HepG2 (cell line): Measurements from ENCODE around the gene ATP6V1D. TPM values are rescaled to one million over a fixed set of nuclear protein-coding genes. Genes with fewer than 3 reads are reported as not detected.

Experiments used
- ATAC-seq: fragments of 200-7000 bp; cut with Tn5 transposase; 3 replicates; pipeline ENCODE4 v1.9.1; 2020; ENCODE audit warnings: mild to moderate bottlenecking, moderate library complexity
- Bru-seq: library from RNA; stranded (reverse); fragments of 400-500 nt; gene quantifications from one replicate; lab custom pipeline; 2021; lab: Mats Ljungman, UMichigan
- BruChase-seq, 2 experiments: library from RNA; stranded (reverse); fragments of 400-500 nt; gene quantifications; one replicate each; lab custom pipeline; 2021; lab: Mats Ljungman, UMichigan
- BruUV-seq: library from RNA; stranded (reverse); fragments of 400-500 nt; replicated peaks from 2 replicates; lab custom pipeline; 2021; lab: Mats Ljungman, UMichigan
- CTCF ChIA-PET: fragments of 300-600 bp; formaldehyde crosslinking; extraction: SDS; loops from one replicate; lab custom pipeline; 2021; ENCODE audit warnings: low total read pairs, inconsistent platforms, low intra/inter-chr PET ratio; lab: Yijun Ruan, JAX
- POLR2A ChIA-PET: fragments of 350-600 bp; sonication (Branson Sonifier 250); formaldehyde crosslinking; loops from one replicate; lab custom pipeline; 2020; ENCODE audit warnings: antibody characterized with exemption, inconsistent platforms; lab: Yijun Ruan, JAX
- DNase-seq: peaks from one replicate; pipeline ENCODE4 v3.0.0-alpha.2; 2015; ENCODE audit warnings: low spot score
- FAIRE-seq: peaks from 3 replicates; lab custom pipeline; 2011; peaks lifted over from hg19 to GRCh38; lab: Jason Lieb, UNC
- H2AFZ ChIP-seq: one replicate; pipeline ENCODE4 v1.6.1; 2011; ENCODE audit warnings: low read length, inconsistent platforms
- H3K27ac ChIP-seq: fragments of 300-600 bp; 3 replicates; pipeline ENCODE4 v1.8.0; 2011; ENCODE audit warnings: mixed run types, mild to moderate bottlenecking, mixed read lengths, low read length, inconsistent platforms; ENCODE audit not compliant: insufficient read depth; ENCODE audit errors: extremely low read length
- H3K27me3 ChIP-seq, 2 experiments: fragments of 200-600 bp in 1 of 2; 2 replicates in 1 of 2; 3 replicates in 1 of 2; pipeline versions ENCODE4 v1.6.0 to v1.8.0; 2011; ENCODE audit warnings: low read length in 2 of 2, mild to moderate bottlenecking in 2 of 2, moderate library complexity in 2 of 2, inconsistent platforms in 1 of 2; ENCODE audit not compliant: insufficient read depth in 2 of 2, control insufficient read depth in 1 of 2
- H3K36me3 ChIP-seq, 2 experiments: fragments of 200-600 bp in 1 of 2; replicated peaks in 1 of 2; 2 replicates in 1 of 2; 3 replicates in 1 of 2; pipeline versions ENCODE4 v1.5.1 to v1.8.0; 2011; ENCODE audit warnings: low read length in 2 of 2, inconsistent platforms in 1 of 2; ENCODE audit not compliant: insufficient read depth in 2 of 2, control insufficient read depth in 1 of 2
- H3K4me1 ChIP-seq: 2 replicates; pipeline ENCODE4 v1.5.1; 2012; ENCODE audit warnings: low read length, inconsistent platforms; ENCODE audit not compliant: insufficient read depth
- H3K4me2 ChIP-seq: 2 replicates; pipeline ENCODE4 v1.6.0; 2011; ENCODE audit warnings: low read depth, low read length, inconsistent platforms
- H3K4me3 ChIP-seq, 3 experiments: fragments of 200-600 bp in 1 of 3; sonication (generic), shearing (Covaris generic) in 1 of 3; replicated peaks in 1 of 3; 2 replicates each; pipeline ENCODE4 v1.5.1; 2011 to 2016; ENCODE audit warnings: low read length in 3 of 3, inconsistent platforms in 2 of 3, low read depth in 2 of 3, mild to moderate bottlenecking in 2 of 3, control low read depth in 1 of 3, mixed read lengths in 1 of 3; ENCODE audit not compliant: insufficient read depth in 1 of 3
- H3K79me2 ChIP-seq: one replicate; pipeline ENCODE4 v1.6.1; 2011; ENCODE audit warnings: low read length, inconsistent platforms; ENCODE audit not compliant: insufficient read depth
- H3K9ac ChIP-seq: 2 replicates; pipeline ENCODE4 v1.6.0; 2011; ENCODE audit warnings: mild to moderate bottlenecking, low read depth, low read length, inconsistent platforms; ENCODE audit not compliant: insufficient read depth
- H3K9me3 ChIP-seq: 2 replicates; pipeline ENCODE4 v1.5.1; 2012; ENCODE audit warnings: mild to moderate bottlenecking, low read length
- H4K20me1 ChIP-seq: 2 replicates; pipeline ENCODE4 v1.6.0; 2011; ENCODE audit warnings: inconsistent platforms, mild to moderate bottlenecking, low read length, moderate library complexity; ENCODE audit not compliant: insufficient read depth
- ATF2 ChIP-seq: sonication (generic); formaldehyde crosslinking; IDR thresholded peaks from 2 replicates; pipeline ENCODE4 v1.4.0; 2020; ENCODE audit warnings: missing genetic modification reagents
- HBP1 ChIP-seq: IDR thresholded peaks from 2 replicates; pipeline ENCODE4 v1.6.1; 2016; ENCODE audit warnings: low read depth, control low read depth
- HNRNPLL ChIP-seq: fragments of 200-400 bp; formaldehyde crosslinking; IDR thresholded peaks from 2 replicates; pipeline ENCODE4 v1.6.1; 2017; ENCODE audit warnings: mild to moderate bottlenecking, low read depth, low read length; ENCODE audit not compliant: poor library complexity, severe bottlenecking
- POLR2A ChIP-seq, 2 experiments: IDR thresholded peaks; 2 replicates each; pipeline ENCODE4 v1.6.1; 2011; ENCODE audit warnings: low read depth in 2 of 2, low read length in 2 of 2, mild to moderate bottlenecking in 1 of 2, moderate library complexity in 1 of 2; ENCODE audit not compliant: insufficient read depth in 1 of 2
- RELA ChIP-seq: sonication (generic); formaldehyde crosslinking; IDR thresholded peaks from 2 replicates; pipeline ENCODE4 v1.4.0; 2020; ENCODE audit warnings: missing genetic modification reagents
- SMC3 ChIP-seq: IDR thresholded peaks from 2 replicates; pipeline ENCODE4 v1.6.1; 2011; ENCODE audit warnings: low read length, improper control_type of control experiment
- SRSF4 ChIP-seq: fragments of 200-400 bp; formaldehyde crosslinking; IDR thresholded peaks from one replicate; pipeline ENCODE4 v1.6.1; 2018; ENCODE audit warnings: mild to moderate bottlenecking, low read depth, low read length, moderate library complexity; ENCODE audit not compliant: poor library complexity, severe bottlenecking
- YEATS2 ChIP-seq: sonication (generic); formaldehyde crosslinking; IDR thresholded peaks from 2 replicates; pipeline ENCODE4 v1.4.0; 2020; ENCODE audit warnings: missing genetic modification reagents, borderline replicate concordance
- ZNF143 ChIP-seq: sonication (generic); formaldehyde crosslinking; IDR thresholded peaks from 2 replicates; pipeline ENCODE4 v1.4.0; 2020; ENCODE audit warnings: missing genetic modification reagents
- ZNF292 ChIP-seq: sonication (generic); formaldehyde crosslinking; IDR thresholded peaks from 2 replicates; pipeline ENCODE4 v1.8.1; 2022; ENCODE audit warnings: mild to moderate bottlenecking, low read depth, missing genetic modification reagents, borderline replicate concordance
- ZNF33B ChIP-seq: sonication (generic); formaldehyde crosslinking; IDR thresholded peaks from 2 replicates; pipeline ENCODE4 v1.5.1; 2020; ENCODE audit warnings: mild to moderate bottlenecking, missing genetic modification reagents
- ZNF788 ChIP-seq: sonication (generic); formaldehyde crosslinking; IDR thresholded peaks from 2 replicates; pipeline ENCODE4 v1.5.0; 2020; ENCODE audit warnings: mild to moderate bottlenecking, missing genetic modification reagents, borderline replicate concordance
- WGBS: methylation state at CpG from one replicate; pipeline ENCODE4 v1.1.6; 2017; ENCODE audit warnings: low lambda C conversion rate; 5-methylcytosine and 5-hydroxymethylcytosine counted together
- in situ Hi-C: cut with HindIII; loops from 2 replicates; pipeline ENCODE4 v1.10.0; 2017; ENCODE audit warnings: low pct_unique_long_range_greater_than_20kb; ENCODE audit not compliant: extremely low pct_ligation_motif_present
- intact Hi-C: fragments of 100-400 bp; cut with micrococcal nuclease; formaldehyde crosslinking; loops from one replicate; pipeline ENCODE4 v1.10.0; 2022; ENCODE audit not compliant: unreplicated experiment
- long read RNA-seq, 2 experiments: library from RNA in 1 of 2; library from polyadenylated mRNA in 1 of 2; stranded (forward) in 1 of 2; unstranded in 1 of 2; transcript quantifications; one replicate each; pipeline ENCODE4 v2.0.0, GENCODE V29; 2019 to 2022
- polyA minus RNA-seq, 3 experiments: library from RNA; depleted of rRNA, polyadenylated mRNA; stranded (reverse); fragments of >200 nt; gene quantifications; 2 replicates each; pipeline ENCODE4 v1.2.3, GENCODE V29; 2011; ENCODE audit warnings: low replicate concordance in 1 of 3
- polyA plus RNA-seq, 8 experiments: library from polyadenylated mRNA; depleted of rRNA in 3 of 8; stranded (reverse) in 7 of 8; unstranded in 1 of 8; fragments of >200 nt; fragmentation: Illumina TruSeq in 4 of 8; extraction: Trizol in 4 of 8; gene quantifications; 2 replicates each; pipeline versions ENCODE4 v1.2.1 to v1.2.3, GENCODE V29; 2011 to 2016; ENCODE audit warnings: low read depth in 4 of 8, missing spikeins in 1 of 8, mixed read lengths in 1 of 8; ENCODE audit not compliant: insufficient read depth in 1 of 8
- total RNA-seq, 5 experiments: library from RNA; depleted of rRNA; stranded (reverse); fragments of >200 nt; fragmentation: Illumina TruSeq; extraction: Trizol; gene quantifications; 2 replicates each; pipeline ENCODE4 v1.2.3, GENCODE V29; 2016; ENCODE audit warnings: low read depth in 1 of 5

Gene ATP6V1D
- total RNA-seq (2016; rRNA removed; fragmentation: Illumina TruSeq; extraction: Trizol) (53.9 and 70.9 TPM in 2 replicates), polyA plus RNA-seq (2011; rRNA removed) (13.8 and 16.8 TPM in 2 replicates), polyA minus RNA-seq (2011; rRNA and poly(A)+ RNA removed; ENCODE audit: low replicate concordance) (12.2 and 45.3 TPM in 2 replicates), Bru-seq, nascent RNA (percentile 60 among the genes with signal in this experiment), BruChase-seq, experiment 1, labeled RNA remaining after a 6-hour chase (percentile 70 among the genes with signal in this experiment), BruChase-seq, experiment 2, labeled RNA remaining after a 2-hour chase (percentile 60 among the genes with signal in this experiment)
- 14.1 and 14.4 TPM in 2 replicates for total RNA-seq (2016; cell fraction: cytosol; rRNA removed; fragmentation: Illumina TruSeq; extraction: Trizol; ENCODE audit: low read depth)
- total RNA-seq (2016; cell fraction: insoluble cytoplasmic fraction; rRNA removed; fragmentation: Illumina TruSeq; extraction: Trizol): 56.3 and 81.7 TPM in 2 replicates
- total RNA-seq (2016; cell fraction: membrane; rRNA removed; fragmentation: Illumina TruSeq; extraction: Trizol): 24.1 and 24.3 TPM in 2 replicates
- total RNA-seq (2016; cell fraction: nucleus; rRNA removed; fragmentation: Illumina TruSeq; extraction: Trizol): 38.4 and 39.1 TPM in 2 replicates
- polyA plus RNA-seq (2011; cell fraction: cytosol; rRNA removed): 8.5 and 12.6 TPM in 2 replicates
- 2.8 and 5.5 TPM in 2 replicates for polyA plus RNA-seq (2011; cell fraction: nucleus; rRNA removed)
- 11.4 and 15.8 TPM in 2 replicates for polyA plus RNA-seq (2012)
- 8.2 and 12.5 TPM in 2 replicates for polyA plus RNA-seq (2016; cell fraction: cytosol; fragmentation: Illumina TruSeq; extraction: Trizol; ENCODE audit: low read depth)
- 59.2 and 77.2 TPM in 2 replicates for polyA plus RNA-seq (2016; cell fraction: insoluble cytoplasmic fraction; fragmentation: Illumina TruSeq; extraction: Trizol; ENCODE audit: low read depth)
- 14.9 and 19.0 TPM in 2 replicates for polyA plus RNA-seq (2016; cell fraction: membrane; fragmentation: Illumina TruSeq; extraction: Trizol; ENCODE audit: low read depth)
- 26.0 and 30.8 TPM in 2 replicates for polyA plus RNA-seq (2016; cell fraction: nucleus; fragmentation: Illumina TruSeq; extraction: Trizol; ENCODE audit: insufficient read depth, low read depth)
- 14.9 and 15.7 TPM in 2 replicates for polyA minus RNA-seq (2011; cell fraction: cytosol; rRNA and poly(A)+ RNA removed)
- 31.9 and 39.3 TPM in 2 replicates for polyA minus RNA-seq (2011; cell fraction: nucleus; rRNA and poly(A)+ RNA removed)
- long read RNA-seq, experiment 1, transcript ATP6V1D-201 (9 exons, 1,845 nt): major isoform, 25 of 30 reads
- long read RNA-seq, experiment 1, partial matches to known transcripts: 4 of 30 reads
- long read RNA-seq, experiment 1, other reads (novel, unspliced or antisense): 0 of 30 reads
- long read RNA-seq, experiment 2, transcript ATP6V1D-201 (9 exons, 1,845 nt): major isoform, 25 of 44 reads
- long read RNA-seq, experiment 2, partial matches to known transcripts: 2 of 44 reads
- long read RNA-seq, experiment 2, other reads (novel, unspliced or antisense): 16 of 44 reads

DNA sequence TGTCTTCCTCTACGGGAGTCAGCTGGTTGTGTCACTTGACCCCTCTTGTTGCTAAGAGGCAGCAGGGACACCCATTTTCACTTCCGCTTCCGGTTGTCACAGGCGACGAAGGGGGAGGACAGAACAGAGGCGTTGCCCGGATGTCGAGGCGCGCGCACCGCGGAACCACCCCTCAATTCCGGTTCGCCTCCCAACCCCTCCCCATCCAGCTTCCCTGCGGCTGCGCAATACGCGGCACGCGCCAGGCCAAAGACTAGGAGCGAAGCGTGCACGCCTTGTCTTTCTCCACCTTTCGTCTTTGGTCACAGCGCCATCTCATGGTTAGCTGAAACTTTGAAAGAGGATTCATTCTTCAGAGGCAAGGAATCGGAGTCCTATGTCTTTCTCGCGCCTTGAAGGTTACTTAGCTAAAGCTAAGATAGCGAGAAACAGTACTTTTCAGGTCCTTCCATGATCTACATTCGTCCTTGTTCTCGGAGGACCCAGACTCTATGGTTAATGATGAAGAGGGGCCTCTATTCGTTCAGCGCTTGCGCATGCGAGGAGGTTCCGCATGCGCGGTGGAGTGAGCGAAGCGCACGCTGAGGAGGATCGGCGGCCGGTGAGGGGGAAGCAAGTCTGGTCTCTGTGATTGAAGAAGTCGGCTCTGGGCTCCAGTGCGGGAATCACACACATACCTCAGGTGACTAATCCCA is at the start of gene ATP6V1D, which contains the start of gene EIF2S1:
ATP6V1D (minus strand) TSS at position 30 of the 695 bp plus-strand sequence. CDS start 106 bp downstream, outside the sequence.
EIF2S1 (plus strand) TSS at position 554 of the 695 bp plus-strand sequence. CDS start 4,440 bp downstream, outside the sequence.
- Histone ChIP-seq H3K36me3 (peaks cover 1 to 8% of the 10 kb centered on the region in 2 experiments; a peak in 2 of 5 replicates), H3K27me3 (no peaks in the 10 kb centered on the region; a peak in 1 of 5 replicates), H3K4me2 (peak within 1 kb of the TSS; percentile 76), H3K79me2 (peaks cover 60% of the 10 kb centered on the region), H3K4me1 (peaks cover 43% of the 10 kb centered on the region), H3K27ac (peak within 1 kb of the TSS; percentile 86), H3K9ac (peak within 1 kb of the TSS; percentile 89), H3K9me3 (no peaks in the 10 kb centered on the region), H3K4me3 (peak within 1 kb of the TSS; percentile 89 to 97 (median 93)), H4K20me1 (peaks cover 7% of the 10 kb centered on the region; the same call in 1 of the 2 replicates), H2AFZ (peak within 1 kb of the TSS; percentile 84)
- no TSS peak for BruUV-seq
- DNase-seq (peak; percentile 98), FAIRE-seq (peak; percentile 99), ATAC-seq (peak; percentile 97)
- ChIA-PET POLR2A (interaction anchor here (0.8 to 1.2 kb wide), 5 partner anchors 18 to 457 kb away, joined by 3 to 8 read pairs (median 3); partner anchors contain the start of genes PALS1, RDH11 and ZFYVE26), CTCF (interaction anchor here (0.9 kb wide), 1 partner anchor 194 kb away, joined by 3 read pairs; no protein-coding TSS in a partner anchor)
- in situ Hi-C loops: no loop called here
- WGBS: 2% methylated on average over 27 of the region's 47 CpGs
- intact Hi-C loops: no loop called here
- TF ChIP-seq HBP1 (CRISPR knock-in tag) (peak; percentile 79), ATF2 (CRISPR knock-in tag) (0 out of 2 replicates have a peak, but pooled peaks have one; percentile 47), ZNF292 (CRISPR knock-in tag) (0 out of 2 replicates have a peak, but pooled peaks have one; percentile 30), SRSF4 (no peak), RELA (CRISPR knock-in tag) (no peak), YEATS2 (CRISPR knock-in tag) (peak; percentile 97), ZNF143 (CRISPR knock-in tag) (peak; percentile 56; the same call in 1 of the 2 replicates), ZNF33B (CRISPR knock-in tag) (no peak; the same call in 1 of the 2 replicates), ZNF788 (CRISPR knock-in tag) (peak; percentile 67; the same call in 1 of the 2 replicates), SMC3 (no peak), POLR2A (IDR thresholded peaks at IDR 0.05; ENCODE audit: insufficient read depth in 1 of 2, low read depth in 2 of 2, low read length in 2 of 2) (peak; percentile 88 to 89), HNRNPLL (peak; percentile 67)
